IPS-NIHi7 (cell line): ENCODE data around the gene SEMA7A.

Source experiments
- DNase-seq: peaks from one replicate; pipeline ENCODE4 v3.0.0; 2012; ENCODE audit warnings: mixed read lengths; ENCODE audit errors: extremely low spot score

Gene SEMA7A

DNA sequence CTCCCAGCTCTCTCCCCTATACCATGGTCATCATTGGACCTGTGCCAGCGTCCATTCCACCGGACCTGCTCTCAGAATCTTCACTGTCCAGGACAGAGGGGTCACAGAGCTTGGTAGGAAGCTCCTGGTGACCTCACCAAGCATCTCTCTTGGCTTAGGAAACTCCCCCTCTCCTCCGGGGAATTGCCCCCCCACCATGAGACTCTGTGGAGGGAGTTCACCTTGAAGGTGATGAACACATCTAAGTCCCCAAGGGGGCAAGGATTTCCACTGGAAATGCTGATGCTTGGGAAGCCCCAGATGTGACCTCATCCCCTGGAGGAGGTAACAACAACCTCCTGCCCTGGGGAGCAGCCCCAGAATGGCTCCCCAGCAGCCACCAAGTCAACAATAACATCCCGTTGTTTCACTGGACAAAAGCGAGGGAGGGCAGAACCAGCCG, 3.2 kb downstream of the SEMA7A start:
- DNase-seq = no peak

DNA sequence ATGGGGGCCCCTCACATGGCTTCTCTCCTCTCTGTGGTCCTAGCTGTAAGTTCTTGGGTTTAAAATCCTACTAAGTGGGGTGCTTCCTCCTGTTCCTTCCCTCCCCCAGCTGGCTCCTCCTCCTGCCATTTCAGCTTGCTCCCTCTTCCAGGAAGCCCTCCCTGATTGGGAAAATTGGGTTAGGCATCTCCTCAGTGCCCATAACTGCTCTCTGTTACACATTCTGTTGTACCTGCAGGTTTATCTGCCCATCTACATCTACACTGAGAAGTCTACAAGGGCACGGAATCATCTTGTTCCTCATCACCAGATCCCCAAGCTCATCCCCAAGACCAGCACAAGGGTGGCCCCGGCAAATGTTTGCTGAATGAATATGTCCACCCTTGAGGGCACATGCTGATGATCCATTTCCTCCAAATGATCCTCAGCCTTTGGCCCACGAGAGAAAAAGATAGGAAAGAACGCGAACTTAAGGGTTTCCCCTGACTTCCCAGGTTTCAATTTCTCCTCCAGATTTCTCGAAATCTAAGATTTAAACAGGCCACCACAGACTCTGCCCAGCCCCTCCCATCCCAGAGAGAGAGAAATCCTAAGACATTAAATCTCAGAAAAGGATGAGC, 3.9 kb downstream of the SEMA7A start:
- no peak for DNase-seq

DNA sequence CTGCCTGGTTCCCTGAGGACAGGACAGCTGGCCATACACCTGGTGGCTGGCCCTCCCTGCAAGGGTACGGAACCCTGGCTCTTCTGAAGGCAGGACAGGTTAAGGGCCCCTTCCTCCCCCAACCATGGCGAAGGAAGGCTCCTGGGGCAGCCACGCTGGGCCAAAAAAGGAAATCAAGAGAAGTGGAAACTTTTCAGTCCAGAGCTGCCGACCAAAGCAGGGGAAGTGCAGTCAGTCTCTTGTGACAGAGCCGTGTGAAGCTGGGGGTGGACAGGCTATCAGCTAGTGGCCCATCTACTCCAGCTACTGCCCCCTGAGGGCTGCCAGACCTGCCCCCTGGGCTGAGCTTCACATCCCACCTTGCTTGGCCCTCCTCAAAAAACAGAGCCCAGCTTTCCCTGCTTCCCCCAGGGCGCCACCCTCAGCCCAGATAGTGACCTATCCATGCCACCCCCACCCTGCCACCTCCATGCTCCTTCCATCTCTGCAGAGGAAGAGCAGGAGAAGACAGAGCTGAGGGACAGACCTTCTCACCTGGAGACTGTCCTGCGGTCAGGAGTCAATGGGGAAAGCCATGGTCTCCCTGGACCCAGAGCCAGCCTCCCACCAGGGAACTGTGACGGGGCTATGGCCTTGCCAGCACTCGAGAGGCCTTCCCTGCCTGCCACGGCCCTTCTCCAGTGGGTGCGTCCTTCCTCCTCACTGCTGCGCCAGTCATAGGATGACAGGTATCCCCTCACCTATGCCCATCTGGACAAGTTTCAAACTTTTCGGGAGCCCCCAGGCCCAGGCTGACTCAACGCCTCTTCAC, 4.6 kb downstream of the SEMA7A start:
- DNase-seq = no peak

DNA sequence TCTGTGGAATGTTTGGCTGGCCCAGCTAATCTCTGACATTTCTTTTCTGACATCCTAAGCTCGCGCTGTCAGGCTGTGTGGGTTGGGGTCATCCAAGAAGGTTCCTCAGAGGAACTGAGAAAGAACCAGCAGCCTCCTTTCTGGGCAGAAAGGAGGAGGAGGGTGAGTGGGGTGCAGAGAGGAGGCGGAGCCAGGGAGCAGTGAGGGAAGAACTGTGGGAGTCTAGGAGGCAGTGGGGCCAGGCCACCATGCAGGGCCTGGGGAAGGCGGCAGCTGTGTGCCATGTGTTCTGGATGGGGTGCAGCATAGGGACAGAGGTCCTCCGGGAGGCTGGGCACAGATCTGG, 5.3 kb downstream of the SEMA7A start:
- no peak for DNase-seq

DNA sequence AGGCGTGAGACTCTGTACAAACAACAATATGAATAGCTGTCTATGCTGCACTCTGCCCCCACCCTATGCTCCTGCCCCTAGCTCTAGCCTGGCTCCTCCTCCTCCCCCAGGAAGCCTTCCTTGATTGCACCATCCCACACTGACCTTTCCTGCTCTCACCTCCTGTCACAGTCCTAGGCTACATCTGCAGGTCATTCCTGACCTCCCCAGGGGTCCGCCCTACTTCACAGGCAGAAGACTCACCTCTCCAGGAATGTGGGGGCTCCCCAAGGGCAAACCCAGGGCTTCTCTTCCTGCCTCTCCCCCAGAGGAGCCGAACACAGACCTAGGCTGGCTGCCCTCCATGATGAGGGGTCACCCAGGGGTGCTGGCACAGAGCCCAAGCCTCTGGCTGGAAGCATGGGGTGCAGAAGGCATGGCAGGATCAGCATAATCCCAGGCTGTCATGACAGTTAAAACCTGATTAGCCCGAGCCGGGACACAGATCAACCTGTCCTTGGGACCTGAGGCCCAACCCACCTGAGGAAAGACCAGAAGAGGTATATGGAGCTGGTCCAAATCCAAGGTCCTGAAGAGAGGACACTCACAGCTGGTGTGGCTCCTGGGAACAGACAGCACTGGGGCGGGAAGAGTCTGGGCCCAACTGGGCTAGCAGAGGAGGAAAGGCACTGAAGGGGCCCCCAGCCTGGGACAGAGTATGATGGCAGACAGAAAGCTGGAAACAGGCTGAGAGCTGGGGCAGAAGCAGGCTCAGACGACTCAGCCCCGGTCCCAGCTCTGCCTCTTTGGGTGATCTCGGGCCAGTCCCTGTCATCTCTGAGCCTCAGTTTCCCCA, 5.9 kb downstream of the SEMA7A start:
- no peak for DNase-seq

DNA sequence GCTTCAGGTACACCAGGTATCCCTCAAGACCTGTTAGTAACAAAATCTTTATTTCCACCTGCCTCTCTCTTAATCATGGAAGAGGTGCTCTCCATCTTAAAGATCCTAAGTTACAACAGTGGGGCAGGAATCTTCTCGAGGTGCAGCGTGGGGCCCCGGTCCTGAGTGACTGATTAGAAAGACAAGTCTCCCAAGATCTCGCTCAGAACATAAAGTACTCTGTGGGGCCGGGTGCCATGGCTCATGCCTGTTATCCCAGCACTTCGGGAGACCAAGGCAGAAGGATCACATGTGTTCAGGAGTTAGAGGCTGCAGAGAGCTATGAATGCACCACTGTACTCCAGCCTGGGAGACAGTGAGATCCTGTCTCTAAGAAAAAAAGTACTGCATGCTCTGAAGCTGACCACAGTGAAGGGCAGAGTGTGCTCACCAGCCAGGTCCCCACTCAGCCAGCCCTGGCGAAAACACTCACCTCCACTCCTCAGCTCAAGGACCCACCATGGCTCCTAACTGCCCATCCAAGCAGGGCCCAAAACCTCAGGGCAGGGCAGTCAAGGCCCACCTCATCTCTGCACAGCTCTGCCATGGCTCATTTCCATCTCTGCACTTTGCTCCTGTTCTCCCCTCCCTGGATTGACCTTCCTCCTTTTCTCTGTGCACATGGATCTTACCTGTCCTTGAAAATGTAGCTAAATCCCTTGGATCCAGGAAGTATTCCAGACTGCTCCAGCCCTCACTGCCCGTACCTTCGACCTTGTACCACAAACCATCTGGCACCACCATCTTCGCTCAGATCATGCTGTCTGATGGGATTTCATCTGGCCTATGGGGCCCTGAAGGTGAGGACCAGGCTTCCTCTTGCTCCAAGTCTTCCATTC, 7.1 kb downstream of the SEMA7A start:
- DNase-seq = no peak

DNA sequence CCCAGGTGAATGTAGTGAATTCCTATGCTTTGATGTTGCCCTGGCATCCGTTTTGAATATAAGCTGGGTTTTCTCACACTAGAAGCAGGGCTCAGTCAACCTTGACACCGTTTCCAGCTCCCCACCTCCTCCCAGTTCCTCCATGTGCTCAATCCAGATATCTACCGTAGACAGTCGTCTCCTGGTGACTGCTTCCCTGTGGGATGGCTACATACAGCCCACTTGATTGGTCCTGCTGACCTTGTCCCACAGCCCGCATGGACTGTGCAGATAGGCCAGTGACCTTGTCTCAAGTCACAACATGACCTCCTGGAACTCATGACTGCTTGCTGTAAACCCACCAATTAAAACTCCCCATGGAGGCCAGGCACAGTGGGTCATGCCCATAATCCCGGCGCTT, 8.1 kb downstream of the SEMA7A start:
- no peak for DNase-seq

DNA sequence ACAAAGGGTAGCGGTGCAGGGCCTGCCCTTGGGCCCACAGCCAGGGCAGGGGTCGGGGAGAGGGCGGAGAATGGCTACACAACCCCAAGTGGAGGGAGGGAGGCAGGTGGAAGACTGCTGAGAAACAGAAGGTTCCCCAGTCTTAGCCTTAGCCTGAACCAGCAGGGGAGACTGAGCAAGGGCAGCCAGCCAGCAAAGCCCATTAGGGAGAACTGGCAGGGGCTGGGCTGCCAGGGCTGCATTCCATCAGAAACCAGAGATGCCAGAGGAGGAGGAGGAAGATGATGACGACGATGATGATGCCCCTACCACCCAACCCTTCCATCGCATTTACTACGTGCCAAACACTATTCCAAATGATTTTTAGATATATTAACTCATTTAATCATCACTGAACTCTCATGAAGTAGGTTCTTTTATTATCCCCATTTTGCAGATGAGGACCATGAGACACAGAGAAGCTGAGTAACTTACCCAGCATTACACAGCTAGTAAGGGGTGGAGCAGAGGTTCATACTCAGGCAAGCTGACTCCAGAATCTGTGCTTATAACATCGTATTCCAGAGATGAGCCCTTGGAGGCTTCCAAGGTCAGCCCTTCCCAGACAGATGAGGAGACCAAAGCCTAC, 8.7 kb downstream of the SEMA7A start:
- DNase-seq = no peak

DNA sequence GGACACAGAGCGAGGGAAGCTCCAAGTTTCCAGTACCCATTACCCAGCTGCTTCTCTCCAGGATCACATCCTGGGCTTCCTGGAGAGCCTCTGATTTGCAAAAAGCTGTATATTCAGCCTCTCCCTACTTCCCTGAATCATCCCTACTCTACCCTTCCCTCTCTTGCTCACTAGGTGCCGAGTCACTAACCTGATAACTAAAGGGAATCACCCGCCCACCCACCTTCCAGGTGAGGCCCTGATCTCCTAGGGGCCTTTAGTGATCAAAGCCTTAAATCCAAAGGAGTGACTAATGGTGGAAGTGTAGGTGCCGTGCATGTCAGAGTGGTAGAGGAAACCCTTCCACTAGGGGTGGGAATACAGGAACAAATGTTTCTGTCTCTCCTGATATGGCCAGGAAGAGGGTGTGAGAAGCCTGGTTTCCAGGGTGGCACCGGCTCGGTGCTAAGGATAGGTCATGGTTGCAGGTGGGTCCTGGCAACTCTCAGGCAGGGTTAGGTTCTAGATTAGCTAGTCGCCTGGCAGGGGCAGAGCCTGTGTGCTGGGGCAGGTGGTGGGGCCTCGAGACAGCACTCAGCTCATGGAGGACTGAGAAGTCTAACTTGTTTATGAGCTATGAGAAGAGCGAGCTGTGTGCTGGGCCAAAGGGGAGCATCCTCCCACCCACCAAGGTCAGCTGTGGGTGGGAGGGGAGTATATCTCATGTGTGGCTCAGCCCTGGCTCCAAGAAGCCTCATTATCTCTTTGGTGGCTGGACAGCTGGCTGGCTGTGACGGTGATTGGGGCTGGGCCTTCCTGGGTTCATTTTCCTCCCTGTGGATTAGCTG, 10.1 kb downstream of the SEMA7A start:
- peak; percentile 50 for DNase-seq

DNA sequence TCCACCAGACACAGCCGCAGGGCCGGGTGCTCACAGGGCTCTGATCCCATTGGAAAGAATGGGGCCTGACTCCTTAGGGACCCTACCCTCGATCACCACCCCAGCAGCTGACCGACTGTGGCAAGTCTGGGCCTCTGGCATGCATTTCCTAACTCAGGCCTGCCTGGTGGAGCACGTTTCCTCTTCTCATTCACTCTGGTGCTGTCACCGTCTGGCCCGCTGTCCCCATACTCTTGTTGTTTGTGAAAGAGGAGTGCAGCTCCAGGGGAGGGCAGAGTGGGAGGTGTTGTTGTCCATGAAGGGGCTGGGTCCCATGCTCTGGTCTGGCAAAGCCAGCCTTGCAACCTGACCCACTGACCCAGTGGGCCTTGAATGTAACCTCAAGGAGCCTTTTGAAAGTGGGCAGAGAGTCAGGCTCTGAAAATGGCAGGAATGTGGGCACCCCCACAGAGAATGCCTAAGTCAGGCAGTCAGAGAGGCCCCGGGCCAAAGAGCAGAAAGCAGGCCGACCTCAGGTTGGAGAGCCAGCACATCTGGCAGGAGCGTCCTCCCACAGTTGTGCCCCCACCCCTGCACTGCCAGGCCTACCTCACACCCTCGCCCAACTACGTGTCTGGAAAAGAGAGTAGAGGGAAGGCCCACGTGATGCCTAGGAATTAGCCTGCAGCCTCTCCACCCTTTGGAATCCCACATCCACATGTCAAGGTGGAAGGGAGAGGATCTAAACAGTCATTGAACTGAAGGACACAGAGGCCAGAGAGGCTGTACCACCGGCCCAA, 10.9 kb downstream of the SEMA7A start:
- DNase-seq = peak; percentile 47

DNA sequence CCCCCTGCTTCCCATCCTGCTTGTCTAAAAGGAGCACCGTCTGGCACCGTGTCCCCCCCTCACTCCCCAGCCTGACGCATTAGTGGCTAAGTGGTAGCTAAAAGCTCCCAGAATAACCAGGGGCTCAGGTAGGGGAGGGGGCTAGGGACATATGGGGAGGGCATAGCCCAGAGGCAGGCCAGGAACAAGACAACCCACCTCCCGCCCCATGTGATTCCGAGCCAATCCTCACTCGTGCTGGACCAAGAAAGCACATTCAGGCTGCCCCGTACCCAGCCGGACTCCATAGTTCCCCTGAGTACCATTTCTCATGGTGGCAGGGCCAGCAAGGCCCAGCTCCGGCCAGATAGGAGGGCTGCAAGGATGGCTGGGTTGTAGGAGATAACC, 11.5 kb downstream of the SEMA7A start:
- no peak for DNase-seq

DNA sequence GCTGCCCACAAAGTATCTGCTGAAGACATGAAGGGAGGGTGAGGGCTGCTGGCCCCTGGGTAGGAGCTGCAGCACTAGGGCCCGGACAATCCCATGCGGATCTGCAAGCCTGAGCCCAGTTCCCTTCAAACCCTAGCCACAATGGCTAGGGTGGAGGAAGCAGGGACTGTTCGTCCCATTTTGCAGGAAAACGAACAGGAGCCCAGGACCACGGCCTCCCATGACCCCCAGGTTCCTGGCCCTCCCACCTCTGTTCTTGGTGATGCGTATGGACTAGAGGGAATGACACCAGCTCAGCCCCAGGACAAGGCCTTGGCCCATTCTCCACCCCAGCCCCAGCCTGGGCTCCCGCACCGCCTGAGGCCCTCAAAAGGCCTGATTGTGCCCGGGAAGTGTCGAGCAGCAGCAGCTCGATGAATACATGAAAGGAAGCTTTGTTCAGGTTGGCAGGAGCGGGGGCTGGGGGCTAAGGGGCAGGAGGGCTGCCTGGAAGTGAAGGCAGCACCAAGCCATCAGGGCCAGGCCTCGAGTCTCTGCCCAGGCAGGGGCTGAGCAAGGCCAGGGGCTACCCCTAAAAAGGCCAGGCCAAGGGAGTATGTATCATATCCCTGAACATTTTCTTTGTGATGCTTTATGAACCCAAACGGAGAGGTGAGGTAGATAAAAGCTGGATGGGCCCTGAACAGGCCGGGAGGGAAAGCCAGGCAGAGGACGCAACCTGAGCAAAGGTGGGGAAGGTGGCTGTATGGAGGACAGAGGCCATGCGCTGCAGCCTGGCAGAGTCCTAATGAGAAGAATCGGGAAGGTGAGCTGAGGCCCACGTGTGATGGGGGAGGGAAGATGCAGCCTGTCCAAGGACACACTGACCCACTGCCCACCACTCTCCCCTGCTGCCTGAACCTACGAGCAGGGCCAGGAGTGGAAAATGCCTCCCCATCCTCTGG, 12.2 kb downstream of the SEMA7A start:
- DNase-seq = no peak

DNA sequence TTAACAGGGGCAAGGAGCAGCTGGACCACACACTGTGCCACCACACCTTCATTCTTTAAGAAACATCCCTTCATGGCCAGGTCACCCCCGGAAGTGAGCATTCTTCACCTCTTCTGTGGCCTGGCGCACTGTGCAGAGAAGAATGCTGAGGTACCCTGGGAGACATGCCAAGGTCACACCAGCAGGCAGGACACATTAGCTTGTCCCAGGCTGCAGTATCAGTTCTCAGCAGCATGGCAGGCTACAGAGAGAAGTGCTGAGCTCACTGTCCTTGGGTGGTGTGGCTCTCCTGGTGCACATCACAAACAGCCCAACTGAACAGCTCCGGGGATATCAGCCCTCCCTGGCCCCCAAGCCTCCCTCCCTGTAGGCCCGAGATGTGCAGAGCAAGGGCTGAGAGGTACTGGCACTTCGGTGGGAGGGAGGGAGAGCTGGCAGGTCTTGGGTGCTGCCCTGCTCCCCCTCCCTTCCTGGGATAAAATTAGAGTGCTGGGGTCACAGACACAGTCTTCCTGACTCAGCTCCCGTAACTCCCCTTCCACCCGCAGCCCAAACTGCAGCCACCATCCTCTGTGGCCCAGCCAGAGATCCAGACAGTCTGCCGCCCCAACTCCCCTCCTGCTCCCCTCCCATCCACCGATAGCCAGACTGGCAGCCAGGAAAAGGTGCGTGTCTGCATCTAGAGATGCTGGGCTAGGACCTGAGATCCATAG, 13.4 kb downstream of the SEMA7A start:
- no peak for DNase-seq

DNA sequence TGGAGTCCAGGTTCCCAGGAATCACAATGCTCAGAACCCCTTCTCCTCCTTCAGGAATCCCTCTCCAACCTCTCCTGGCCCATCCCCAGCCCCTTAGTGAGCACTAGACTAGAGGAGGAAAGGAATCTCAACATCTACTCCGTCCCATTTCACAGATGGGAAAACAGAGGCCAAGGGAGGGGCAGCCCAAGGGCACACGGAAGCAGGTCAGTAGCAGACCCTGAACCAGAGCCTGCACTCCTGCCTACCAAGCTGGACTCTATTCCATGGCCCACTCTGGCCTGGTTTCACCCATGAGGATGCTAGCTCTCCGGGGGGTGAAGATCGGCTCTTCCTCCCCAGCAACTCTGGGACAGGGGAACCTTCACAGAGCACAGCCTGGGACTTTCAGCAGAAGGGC, 14.3 kb downstream of the SEMA7A start:
- DNase-seq = no peak

DNA sequence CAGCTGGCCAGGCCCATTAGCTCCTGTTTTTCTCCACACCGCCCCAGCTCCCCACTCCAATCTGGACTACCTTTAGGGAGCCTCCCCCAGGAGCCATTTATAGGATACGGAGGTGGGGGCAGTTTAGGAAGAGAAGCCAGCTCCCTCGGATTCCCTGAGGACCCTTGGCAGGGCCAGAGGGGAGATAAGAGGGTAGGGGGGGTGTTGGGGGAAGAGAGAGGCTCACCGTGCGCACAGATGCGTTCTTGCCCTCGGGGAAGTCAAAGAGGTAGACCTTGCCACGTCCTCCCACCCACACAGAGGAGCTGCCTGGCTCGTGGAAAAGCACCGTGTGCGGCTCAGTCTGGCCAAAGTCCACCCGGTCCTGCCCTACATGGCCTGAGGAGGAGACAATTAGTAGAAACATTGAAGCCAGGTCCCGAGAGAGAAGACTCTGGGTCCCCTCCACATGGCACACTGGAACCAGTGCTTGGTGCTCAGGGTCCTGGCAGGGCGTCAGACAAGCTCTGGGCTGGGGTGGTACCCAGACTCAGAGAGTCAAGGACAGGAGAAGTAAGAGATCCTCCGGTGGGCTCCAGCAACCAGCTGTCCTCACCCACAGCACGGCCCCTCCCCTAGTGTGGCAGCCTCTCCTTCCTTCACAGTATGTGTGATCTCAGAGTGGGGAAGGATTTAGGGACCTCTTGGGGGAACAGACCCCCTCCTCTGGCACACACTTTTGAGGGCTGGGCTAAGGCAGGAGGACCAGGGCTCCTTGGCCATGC, 15.0 kb downstream of the SEMA7A start:
- DNase-seq = no peak

DNA sequence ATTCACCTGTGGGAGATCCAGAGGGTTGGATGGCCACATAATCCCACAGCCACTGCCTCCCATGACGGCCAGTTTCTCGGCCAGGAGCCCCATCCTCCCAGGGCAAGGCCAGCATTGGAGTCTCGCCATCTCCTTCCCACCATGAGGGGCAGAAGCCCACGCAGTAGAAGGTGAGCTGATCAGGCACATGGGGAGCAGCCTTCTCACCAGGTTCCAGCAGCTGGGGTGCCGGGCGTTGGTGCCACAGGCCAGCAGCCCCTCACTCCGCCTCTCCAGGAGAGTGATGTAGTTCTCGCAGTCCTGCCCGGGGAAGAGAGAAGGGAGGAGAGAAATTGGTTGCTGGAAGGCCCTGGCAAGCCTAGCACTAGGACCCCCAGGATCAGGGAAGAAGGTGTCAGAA, 16.1 kb downstream of the SEMA7A start:
- DNase-seq = no peak

DNA sequence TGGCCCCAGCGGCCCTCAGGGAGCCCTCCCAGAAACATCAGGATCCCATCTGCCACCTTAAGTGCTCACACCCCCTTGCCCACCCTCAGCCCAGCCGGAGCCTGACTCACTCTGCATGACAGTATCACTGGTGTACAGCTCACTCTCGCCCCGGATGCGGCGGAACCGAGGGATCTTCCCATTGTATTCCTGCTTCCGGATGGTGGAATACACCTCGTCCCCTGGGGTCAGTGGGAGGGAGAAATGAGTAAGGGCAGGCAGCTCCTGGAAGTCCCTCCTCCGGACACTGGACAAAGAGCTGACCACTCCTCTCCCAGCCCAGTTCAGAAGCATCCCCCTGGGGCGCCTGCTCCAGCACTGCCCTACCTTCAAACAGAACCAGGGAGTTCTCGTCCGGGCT, 16.5 kb downstream of the SEMA7A start:
- no peak for DNase-seq
